Measurements from ENCODE around the gene DPH2. TPM values are rescaled to one million over a fixed set of nuclear protein-coding genes. Genes with fewer than 3 reads are reported as not detected.

Gene DPH2
- polyA plus RNA-seq, 2 of the 4 experiments (the other 2 are of a cell fraction) = 38.8 to 41.7 TPM

DNA sequence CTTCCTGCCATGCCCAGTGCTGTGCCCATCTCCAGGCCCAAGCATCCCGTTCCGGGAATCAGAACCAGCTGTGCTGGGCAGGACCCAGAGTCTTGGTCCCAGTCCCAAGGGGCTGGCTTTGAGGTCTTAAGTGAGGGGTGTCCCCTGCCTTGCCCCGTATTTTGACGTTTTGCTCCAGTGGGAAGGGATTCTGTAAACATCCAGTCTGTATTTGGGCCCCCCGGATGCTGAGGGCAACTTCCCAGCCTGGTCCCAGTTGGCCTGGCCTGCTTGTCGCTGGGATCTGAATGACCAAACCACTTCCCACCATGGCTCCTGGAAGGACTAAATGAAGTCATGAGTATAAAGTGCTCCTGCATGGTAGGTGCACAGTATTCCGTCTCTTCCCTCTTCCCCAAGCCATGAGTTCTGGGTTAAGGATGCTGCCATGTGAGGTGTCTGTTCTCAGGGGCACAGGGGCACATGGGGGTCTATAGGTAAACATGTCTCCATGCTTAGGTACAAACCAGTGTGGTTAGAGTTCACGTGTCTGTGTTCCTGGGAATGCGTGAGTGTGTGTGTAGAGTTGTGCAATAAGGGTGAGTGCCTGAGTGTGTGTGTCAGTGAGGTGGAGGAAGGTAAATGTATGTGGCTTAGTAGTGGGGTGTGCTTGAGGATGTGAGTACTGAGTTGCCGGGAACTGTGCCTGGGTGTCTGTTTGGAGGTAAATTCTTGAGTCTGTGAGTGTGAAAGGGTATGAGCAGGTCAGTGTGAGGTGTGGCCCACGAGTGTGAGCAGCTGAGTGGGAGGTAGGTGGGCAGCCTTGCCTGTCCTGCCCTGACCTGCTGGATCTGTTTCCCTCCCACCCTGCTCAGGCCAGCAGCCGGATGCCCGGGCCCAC, 10.7 kb downstream of the DPH2 start:
- TF ChIP-seq TP53 (CRISPR knock-in tag; IDR thresholded peaks at IDR 0.05) (no peak), CEBPB (IDR thresholded peaks at IDR 0.05) (peak in 1 of 2 experiments; percentile 46; a peak in 1 of 4 replicates)
- ChIA-PET CTCF (no interaction called here), POLR2A (no interaction called here)
- Histone ChIP-seq H3K4me2 (peak overlapping the region; percentile 91), H3K4me3 (peak overlapping the region; percentile 95), H3K27ac (peak overlapping the region; percentile 84 to 100), H3K4me1 (peaks cover 34% of the 10 kb centered on the region; the same call in 2 of the 3 replicates), H3K9me3 (no peaks in the 10 kb centered on the region)
- WGBS (ENCODE audit: missing lambda C conversion rate) = 83% methylated on average over 11 of the region's 13 CpGs
- FAIRE-seq (no peak), ATAC-seq (no peak), DNase-seq (ENCODE audit: low read depth in 1 of 2, low spot score in 1 of 2) (no peak)

DNA sequence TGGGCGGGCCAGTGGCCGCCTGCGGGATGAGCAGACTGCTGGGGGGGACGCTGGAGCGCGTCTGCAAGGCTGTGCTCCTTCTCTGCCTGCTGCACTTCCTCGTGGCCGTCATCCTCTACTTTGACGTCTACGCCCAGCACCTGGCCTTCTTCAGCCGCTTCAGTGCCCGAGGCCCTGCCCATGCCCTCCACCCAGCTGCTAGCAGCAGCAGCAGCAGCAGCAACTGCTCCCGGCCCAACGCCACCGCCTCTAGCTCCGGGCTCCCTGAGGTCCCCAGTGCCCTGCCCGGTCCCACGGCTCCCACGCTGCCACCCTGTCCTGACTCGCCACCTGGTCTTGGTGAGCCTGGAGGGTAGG, 11.3 kb downstream of the DPH2 start:
- CTCF ChIA-PET = no interaction called here
- WGBS (ENCODE audit: missing lambda C conversion rate) = 98% methylated on average over 14 of the region's 20 CpGs
- no peak for DNase-seq (ENCODE audit: low read depth in 1 of 2, low spot score in 1 of 2)
- no peak for FAIRE-seq
- POLR2A ChIA-PET = no interaction called here
- H3K9me3 ChIP-seq = no peaks in the 10 kb centered on the region
- H3K4me1 ChIP-seq = peaks cover 34% of the 10 kb centered on the region; the same call in 1 of the 3 replicates
- H3K4me2 ChIP-seq = peak overlapping the region; percentile 91; the same call in 1 of the 3 replicates
- TF ChIP-seq ZFP36 (IDR thresholded peaks at IDR 0.05; ENCODE audit: borderline replicate concordance, partially characterized antibody) = no peak
- TF ChIP-seq ZNF302 (CRISPR knock-in tag; IDR thresholded peaks at IDR 0.05) = no peak
- no peak for TF ChIP-seq POLR2AphosphoS2 (conservative IDR thresholded peaks at IDR 0.05; ENCODE audit: low read length)
- TF ChIP-seq, protein P1, sequence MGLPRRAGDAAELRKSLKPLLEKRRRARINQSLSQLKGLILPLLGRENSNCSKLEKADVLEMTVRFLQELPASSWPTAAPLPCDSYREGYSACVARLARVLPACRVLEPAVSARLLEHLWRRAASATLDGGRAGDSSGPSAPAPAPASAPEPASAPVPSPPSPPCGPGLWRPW (IDR thresholded peaks at IDR 0.05) = no peak
- no peak for TF ChIP-seq PBX3 (IDR thresholded peaks at IDR 0.05)
- no peak for TF ChIP-seq KDM1A (IDR thresholded peaks at IDR 0.05; ENCODE audit: low read depth)
- TF ChIP-seq CHD4 (IDR thresholded peaks at IDR 0.05; ENCODE audit: borderline replicate concordance) = no peak
- TF ChIP-seq FOXS1 (CRISPR knock-in tag; IDR thresholded peaks at IDR 0.05) = no peak
- no peak for TF ChIP-seq NPAS2 (CRISPR knock-in tag; IDR thresholded peaks at IDR 0.05; ENCODE audit: borderline replicate concordance)
- TF ChIP-seq FOSL2 (IDR thresholded peaks at IDR 0.05) = no peak
- TF ChIP-seq FOSL2 (CRISPR knock-in tag; IDR thresholded peaks at IDR 0.05) = no peak
- TF ChIP-seq, protein P2, sequence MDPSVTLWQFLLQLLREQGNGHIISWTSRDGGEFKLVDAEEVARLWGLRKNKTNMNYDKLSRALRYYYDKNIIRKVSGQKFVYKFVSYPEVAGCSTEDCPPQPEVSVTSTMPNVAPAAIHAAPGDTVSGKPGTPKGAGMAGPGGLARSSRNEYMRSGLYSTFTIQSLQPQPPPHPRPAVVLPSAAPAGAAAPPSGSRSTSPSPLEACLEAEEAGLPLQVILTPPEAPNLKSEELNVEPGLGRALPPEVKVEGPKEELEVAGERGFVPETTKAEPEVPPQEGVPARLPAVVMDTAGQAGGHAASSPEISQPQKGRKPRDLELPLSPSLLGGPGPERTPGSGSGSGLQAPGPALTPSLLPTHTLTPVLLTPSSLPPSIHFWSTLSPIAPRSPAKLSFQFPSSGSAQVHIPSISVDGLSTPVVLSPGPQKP (IDR thresholded peaks at IDR 0.05; ENCODE audit: low read depth, low read length) = no peak
- TF ChIP-seq CEBPB (IDR thresholded peaks at IDR 0.05) = no peak
- TF ChIP-seq TP53 (CRISPR knock-in tag; IDR thresholded peaks at IDR 0.05) = no peak
- TF ChIP-seq SMC3 (IDR thresholded peaks at IDR 0.05) = no peak
- TF ChIP-seq CHD2 (IDR thresholded peaks at IDR 0.05; ENCODE audit: low read length, partially characterized antibody) = no peak
- H3K4me3 ChIP-seq = no peak overlapping the region
- peak overlapping the region in 1 of 2 experiments; percentile 100; a peak in 2 of 6 replicates for H3K27ac ChIP-seq
- ATAC-seq = no peak

GRCh38 chr1:43981636-43982035, 11.8 kb downstream of the DPH2 start:
- POLR2A ChIA-PET = no interaction called here
- WGBS (ENCODE audit: missing lambda C conversion rate) = 91% methylated on average over 13 of the region's 20 CpGs
- Histone ChIP-seq H3K27ac (no peak overlapping the region), H3K9me3 (no peaks in the 10 kb centered on the region), H3K4me3 (no peak overlapping the region), H3K4me2 (no peak overlapping the region), H3K4me1 (peaks cover 35% of the 10 kb centered on the region; the same call in 1 of the 3 replicates)
- CTCF ChIA-PET = no interaction called here
- FAIRE-seq (no peak), DNase-seq (ENCODE audit: low read depth in 1 of 2, low spot score in 1 of 2) (no peak), ATAC-seq (no peak)
- TF ChIP-seq CHD2 (IDR thresholded peaks at IDR 0.05; ENCODE audit: low read length, partially characterized antibody) = no peak
- no peak for TF ChIP-seq CHD4 (IDR thresholded peaks at IDR 0.05; ENCODE audit: borderline replicate concordance)
- no peak for TF ChIP-seq ZNF302 (CRISPR knock-in tag; IDR thresholded peaks at IDR 0.05)
- no peak for TF ChIP-seq BCL3 (IDR thresholded peaks at IDR 0.05)
- TF ChIP-seq, protein P3, sequence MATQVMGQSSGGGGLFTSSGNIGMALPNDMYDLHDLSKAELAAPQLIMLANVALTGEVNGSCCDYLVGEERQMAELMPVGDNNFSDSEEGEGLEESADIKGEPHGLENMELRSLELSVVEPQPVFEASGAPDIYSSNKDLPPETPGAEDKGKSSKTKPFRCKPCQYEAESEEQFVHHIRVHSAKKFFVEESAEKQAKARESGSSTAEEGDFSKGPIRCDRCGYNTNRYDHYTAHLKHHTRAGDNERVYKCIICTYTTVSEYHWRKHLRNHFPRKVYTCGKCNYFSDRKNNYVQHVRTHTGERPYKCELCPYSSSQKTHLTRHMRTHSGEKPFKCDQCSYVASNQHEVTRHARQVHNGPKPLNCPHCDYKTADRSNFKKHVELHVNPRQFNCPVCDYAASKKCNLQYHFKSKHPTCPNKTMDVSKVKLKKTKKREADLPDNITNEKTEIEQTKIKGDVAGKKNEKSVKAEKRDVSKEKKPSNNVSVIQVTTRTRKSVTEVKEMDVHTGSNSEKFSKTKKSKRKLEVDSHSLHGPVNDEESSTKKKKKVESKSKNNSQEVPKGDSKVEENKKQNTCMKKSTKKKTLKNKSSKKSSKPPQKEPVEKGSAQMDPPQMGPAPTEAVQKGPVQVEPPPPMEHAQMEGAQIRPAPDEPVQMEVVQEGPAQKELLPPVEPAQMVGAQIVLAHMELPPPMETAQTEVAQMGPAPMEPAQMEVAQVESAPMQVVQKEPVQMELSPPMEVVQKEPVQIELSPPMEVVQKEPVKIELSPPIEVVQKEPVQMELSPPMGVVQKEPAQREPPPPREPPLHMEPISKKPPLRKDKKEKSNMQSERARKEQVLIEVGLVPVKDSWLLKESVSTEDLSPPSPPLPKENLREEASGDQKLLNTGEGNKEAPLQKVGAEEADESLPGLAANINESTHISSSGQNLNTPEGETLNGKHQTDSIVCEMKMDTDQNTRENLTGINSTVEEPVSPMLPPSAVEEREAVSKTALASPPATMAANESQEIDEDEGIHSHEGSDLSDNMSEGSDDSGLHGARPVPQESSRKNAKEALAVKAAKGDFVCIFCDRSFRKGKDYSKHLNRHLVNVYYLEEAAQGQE (IDR thresholded peaks at IDR 0.05) = no peak
- no peak for TF ChIP-seq PBX3 (IDR thresholded peaks at IDR 0.05)
- no peak for TF ChIP-seq NR3C1 (IDR thresholded peaks at IDR 0.05)
- no peak for TF ChIP-seq CEBPB (IDR thresholded peaks at IDR 0.05)
- TF ChIP-seq NPAS2 (CRISPR knock-in tag; IDR thresholded peaks at IDR 0.05; ENCODE audit: borderline replicate concordance) = no peak
- TF ChIP-seq MAZ (IDR thresholded peaks at IDR 0.05; ENCODE audit: borderline replicate concordance, low read depth, low read length) = no peak
- TF ChIP-seq CBX8 (IDR thresholded peaks at IDR 0.05) = no peak
- TF ChIP-seq, protein P2 (IDR thresholded peaks at IDR 0.05; ENCODE audit: low read depth, low read length) = no peak
